Gastroesophageal sphincter (tissue), 3 donors: ENCODE measurements around the gene BDKRB2.

Experiments used
- POLR2A ChIP-seq, 2 donors: fragments of 450-650 bp; IDR thresholded peaks; one replicate each; pipeline ENCODE4 v1.6.1; 2017; ENCODE audit warnings: antibody characterized with exemption in 2 of 2, mild to moderate bottlenecking in 2 of 2, moderate library complexity in 1 of 2
- TF ChIP-seq, protein P1 (sequence below), 4 experiments: fragments of 200-600 bp in 2 of 4; fragments of 450-650 bp in 2 of 4; sonication (generic) in 1 of 4; IDR thresholded peaks; one replicate each; pipeline ENCODE4 v1.5.1; 2017 to 2019; ENCODE audit warnings: antibody characterized with exemption in 4 of 4, mild to moderate bottlenecking in 2 of 4, moderate library complexity in 2 of 4

DNA sequence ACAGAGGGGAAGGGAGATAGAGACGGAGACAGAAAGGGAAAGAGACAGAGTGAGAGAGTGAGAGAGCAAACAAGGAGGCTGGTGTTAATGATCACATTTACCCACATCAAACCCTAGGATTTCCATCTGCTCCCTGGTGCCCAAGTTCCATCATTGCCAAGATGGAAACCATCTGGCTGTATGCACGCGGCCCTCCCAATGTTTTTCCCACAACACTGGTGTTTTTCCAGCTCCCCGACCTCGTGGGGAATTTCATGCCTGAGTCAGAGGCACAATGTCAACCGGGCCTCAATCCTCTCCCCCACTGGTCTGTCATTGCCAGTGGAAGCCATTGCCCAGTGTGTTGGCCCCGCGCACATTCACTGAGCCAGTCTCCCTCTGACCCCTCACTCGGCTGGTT is 19.9 kb upstream of the BDKRB2 start:
- no peak for TF ChIP-seq POLR2A (IDR thresholded peaks at IDR 0.05)
- TF ChIP-seq, protein P1, sequence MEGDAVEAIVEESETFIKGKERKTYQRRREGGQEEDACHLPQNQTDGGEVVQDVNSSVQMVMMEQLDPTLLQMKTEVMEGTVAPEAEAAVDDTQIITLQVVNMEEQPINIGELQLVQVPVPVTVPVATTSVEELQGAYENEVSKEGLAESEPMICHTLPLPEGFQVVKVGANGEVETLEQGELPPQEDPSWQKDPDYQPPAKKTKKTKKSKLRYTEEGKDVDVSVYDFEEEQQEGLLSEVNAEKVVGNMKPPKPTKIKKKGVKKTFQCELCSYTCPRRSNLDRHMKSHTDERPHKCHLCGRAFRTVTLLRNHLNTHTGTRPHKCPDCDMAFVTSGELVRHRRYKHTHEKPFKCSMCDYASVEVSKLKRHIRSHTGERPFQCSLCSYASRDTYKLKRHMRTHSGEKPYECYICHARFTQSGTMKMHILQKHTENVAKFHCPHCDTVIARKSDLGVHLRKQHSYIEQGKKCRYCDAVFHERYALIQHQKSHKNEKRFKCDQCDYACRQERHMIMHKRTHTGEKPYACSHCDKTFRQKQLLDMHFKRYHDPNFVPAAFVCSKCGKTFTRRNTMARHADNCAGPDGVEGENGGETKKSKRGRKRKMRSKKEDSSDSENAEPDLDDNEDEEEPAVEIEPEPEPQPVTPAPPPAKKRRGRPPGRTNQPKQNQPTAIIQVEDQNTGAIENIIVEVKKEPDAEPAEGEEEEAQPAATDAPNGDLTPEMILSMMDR (IDR thresholded peaks at IDR 0.05), result no peak
